Cortex of kidney (tissue), 1 donor: ENCODE data around the gene FBXO44.

Experiments used
- DNase-seq: peaks from one replicate; lab custom pipeline; 2025; lab: John Stamatoyannopoulos, UW

The FBXO44 gene

DNA sequence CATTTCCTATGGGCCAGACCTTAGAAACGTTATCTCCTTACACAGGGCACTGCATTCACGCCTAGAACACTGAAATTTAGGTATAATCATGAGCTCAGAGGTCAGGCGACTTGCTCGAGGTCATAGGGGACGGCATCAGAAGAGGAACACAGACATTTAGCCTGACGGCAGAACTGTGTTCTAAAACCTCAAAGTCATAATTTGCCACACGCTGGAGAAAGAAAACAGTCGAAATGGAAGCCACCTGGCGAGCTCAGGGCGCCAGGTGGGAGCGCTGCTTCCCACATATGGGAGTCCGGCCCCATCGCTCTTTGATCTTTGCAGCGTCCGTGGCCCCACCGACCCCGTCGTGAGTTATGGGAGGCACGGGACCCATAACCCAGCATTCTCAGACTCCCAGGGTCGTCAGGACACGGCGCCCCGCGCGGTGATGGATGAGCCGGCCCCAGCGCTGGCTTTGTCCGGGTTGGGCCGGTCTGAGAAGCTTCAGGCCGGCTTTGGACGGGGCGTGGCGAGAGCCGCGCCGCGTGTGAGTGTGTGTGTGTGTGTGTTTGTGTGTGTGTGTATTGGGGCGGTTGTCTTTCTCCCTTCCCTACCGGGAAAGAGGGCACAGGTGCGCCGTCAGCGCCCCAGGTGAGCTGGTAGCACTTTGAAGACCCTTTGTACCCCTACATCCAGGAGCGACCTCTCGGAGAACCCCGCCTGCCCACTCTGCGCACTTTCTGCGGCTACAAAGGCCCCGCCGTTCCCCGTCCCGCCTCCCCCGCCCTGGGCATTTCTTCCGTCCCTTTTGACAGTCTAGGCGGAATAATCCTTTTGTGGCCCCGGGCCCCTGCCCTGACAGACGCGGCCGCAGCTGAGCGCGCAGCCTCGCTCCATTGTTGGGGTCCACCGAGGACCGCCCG is 36.0 kb downstream of the FBXO44 start:
- no peak for DNase-seq

DNA sequence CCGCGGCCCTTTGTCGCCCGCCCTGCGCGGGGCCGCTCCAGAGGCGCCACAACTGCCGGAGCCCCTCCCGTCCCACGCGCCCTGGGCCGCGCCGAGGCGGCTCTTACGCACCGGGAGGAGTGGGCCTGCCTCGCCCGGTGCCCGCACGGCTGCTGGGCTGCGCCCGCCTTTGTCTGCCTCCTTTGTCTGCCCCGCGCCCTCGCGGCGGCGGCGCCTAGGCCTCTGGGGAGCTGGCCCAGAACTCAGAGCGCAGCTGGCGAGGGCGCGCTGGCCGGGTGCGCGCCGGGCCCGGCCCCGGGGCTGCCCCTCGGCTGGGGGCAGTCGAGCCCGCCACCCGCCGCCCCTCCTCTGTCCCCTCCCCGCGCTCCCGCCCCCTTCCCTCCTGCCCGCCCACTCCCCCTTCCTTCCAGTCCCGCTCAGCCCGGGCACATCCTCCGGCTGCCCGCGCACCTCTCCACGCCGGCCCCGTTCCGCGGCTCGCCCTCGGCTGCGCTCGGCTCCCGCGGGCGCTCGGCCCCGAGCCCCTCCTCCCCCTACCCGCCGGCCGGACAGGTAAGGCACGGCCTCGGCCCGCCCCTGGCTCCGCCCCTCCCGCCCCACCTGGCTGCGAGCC is 36.7 kb downstream of the FBXO44 start, which contains the start of gene DRAXIN:
Gene DRAXIN, plus strand, starts transcription at position 409 of the 613 bp plus-strand sequence. CDS start 14,549 bp downstream, outside the sequence.
- no peak for DNase-seq

DNA sequence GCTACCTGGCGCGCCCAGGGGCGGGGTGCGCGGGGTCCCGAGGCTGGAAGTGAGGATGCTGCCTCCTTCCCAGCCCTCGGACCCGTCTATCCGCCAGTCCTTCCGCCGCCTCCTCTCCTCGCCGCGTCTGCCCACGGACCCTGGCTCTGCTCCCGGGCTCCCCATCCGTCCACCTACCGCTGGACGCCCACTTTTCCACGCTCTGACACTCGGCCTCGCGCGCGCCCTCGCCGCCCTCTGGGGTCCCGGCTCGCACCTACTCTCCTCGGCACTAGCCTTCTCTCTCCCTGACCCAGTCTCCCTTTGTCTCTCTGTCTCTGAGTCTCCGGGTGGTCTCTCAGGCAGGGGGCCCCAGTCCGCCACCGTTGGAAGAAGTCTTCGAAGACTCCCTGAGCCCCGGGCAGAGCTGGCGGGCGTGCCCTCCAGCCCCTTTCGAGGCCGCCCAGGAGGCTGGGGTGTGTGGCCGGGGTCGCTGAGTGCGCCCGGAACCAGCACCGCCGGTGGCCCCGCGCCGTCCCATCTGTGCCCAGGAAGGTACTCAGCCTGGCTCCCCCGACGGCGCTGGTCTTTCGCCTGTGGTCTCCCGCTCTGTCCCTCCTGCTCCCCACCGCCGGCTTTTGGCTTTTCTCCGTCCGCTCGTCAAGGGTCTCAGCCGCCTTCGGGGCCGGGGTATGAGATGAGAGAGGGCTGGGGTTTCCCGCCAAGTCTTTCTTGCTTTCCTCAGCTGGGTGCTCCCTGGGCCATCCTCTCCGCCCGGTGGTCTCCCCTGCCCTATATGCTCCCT is 37.4 kb downstream of the FBXO44 start:
- no peak for DNase-seq

DNA sequence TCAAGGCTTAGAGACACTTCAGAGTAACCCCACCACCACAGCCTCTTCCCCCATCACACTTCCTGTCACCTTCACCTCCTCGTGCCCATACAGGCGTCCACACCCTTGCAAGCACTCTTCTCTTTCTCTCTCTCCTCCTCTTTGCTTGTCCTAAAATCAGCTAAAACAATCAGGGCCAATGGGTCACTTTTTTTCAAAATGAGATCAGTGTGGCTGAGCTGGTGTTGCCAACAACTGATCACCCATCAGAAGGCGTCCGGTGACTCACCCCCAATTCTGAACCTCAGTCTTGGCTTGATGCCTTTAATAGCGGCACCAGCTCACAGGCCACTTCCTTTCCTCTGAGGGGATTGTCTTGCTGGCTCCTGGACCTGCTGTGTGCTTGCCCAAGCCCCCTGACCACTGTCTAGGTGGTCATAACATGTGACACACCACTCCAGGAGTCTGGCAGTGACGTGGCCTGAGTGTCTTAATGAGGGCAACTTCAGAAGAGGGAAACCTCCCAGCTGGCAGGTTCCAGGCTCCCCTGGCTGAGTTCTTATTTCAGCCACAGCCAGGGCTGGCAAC is 38.4 kb downstream of the FBXO44 start:
- DNase-seq, result no peak

DNA sequence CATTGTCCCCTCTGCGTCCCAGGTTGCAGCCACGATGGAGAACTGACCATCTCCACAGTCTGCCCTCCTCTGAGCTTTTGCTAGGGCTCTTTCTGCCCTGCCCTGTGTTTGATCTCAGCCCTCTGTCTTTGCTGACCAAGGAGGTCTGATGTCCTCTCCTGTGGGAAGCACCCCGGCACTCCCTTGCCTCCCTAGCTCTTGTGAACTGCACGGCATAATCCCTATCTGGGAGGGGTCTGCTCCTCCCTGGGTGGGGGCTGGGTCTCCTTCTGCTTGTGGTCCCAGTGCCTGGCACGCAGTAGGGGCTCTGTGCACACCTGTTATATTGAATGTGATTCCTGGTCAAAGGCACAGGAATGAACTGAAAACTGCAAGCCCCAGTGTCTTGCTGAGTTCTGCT is 39.2 kb downstream of the FBXO44 start:
- no peak for DNase-seq

DNA sequence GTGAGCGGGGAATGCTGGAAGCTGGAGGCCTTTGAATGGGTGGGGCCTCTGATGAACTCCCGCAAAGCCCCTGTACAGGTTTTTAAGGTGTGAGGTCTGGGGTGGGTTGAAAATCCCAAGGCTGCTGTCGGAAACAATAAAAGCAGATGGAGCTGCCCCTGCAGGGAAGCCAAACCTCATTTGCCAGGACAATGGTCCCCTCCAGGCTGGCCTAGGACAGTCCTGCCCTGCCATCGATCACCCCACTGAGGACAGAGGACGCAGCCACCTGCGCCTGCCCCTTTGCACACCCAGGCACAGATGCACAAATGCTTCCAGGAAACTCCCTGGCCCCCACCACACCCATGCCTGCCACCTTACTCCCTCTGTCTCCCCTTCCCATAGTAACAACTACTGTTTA is 41.2 kb downstream of the FBXO44 start:
- no peak for DNase-seq

DNA sequence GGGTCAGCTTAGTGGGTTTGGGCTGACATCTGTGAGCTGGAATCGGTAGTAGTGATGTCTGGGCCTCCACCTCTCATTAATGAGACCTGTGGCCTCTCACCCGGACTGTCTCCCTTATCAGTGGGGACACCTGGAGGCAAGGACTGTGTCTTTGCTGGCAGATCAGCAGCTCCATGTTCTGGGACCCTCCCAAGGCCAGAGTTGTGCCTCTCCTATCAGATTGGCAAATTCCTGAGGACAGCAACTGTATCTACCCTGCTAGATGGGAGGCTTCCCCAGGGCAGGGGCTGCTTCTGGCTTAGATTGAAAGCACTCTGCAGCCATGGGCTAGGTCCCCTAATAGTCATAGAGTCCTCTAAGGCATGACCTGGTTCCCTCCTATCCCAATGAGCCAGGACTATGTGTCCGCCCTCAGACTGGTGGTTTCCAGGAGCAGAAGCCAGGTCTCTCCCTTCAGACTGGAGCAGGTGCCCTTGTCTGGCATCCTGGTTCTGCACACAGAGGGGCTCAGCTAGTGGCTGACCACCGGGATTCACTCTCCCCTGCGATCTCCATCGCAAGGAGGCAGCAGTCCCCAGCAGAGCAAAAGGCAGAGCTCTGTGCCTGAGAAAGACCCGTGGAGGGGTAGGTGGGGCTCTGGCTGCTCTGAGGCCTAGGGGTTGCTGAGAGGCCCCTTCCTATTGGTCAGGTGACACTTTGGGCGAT is 42.7 kb downstream of the FBXO44 start:
- no peak for DNase-seq

DNA sequence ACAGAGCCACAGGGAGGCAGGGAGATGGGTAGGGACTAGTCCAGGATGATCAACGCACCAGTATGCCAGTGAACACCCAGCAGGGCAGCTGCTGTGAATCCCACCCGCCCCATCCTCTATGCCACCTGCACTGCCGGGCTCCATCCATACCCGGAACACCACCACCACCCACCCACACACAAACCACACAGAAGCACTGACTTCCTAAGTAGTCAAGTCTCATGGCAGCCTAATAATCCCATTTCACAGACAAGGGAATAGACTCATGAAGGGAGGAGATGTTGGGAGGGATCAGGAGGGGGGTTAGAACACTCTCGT is 43.2 kb downstream of the FBXO44 start:
- DNase-seq, result no peak

DNA sequence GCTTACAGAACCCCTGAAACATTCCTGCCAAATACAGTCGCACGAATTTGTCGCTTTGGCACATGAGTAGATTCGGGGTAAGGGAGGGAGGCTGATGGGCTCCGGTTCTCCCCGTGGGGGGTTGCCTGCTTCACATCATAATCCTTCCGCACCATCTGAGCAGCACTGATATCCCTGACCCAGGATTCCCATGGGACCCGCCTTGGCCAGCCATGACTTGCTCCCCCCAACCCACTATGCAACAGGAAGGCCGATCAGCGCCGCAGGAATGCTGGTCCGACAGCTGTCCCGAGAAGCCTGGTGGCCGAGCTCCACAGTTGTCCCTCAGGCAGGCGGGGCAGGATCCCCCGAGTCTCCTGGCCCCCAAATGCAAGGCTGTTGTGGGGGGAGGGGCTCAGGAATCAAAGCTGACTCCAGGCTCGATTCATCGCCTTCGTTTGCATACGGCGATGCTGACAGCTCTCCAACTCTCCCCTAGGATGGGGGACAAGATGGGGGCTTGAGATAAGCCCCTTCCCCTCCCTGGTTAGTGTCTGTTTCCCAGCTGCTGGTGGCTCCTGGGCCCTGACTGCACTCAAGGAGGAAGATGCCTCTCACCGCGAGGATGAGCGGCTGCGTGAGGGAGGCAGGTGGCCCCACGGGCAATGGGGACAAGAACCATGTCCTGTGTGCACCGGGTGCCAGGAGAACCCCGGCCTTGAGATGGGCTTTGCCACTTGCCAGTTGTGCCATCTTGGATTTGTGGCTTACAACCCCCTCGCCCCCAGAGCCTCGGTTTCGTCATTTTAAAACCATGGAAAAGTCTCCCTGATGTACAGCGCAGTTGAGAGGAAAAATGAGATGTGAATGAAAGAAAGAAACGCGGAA is 46.2 kb downstream of the FBXO44 start:
- DNase-seq, result no peak

DNA sequence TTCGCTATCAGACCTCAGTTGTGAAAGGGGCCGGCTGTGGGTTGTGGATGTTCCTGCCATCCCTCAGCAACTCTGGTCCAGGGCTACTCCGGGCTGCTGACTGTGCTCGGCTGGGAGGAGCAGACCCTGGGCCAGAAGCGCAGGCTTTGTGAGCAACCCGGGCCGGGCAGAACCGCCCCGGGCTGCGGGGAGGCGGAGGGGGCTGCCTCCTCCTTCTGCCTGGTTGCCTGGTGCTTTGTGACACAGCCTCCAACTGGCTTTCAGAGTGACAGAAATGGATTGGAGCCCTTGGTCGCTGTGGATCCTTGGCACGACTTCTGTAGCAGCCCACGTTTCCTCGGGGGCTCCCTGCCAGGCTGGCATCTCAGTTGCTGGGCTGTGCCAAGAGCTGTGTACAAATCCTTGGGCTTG is 46.9 kb downstream of the FBXO44 start:
- no peak for DNase-seq

DNA sequence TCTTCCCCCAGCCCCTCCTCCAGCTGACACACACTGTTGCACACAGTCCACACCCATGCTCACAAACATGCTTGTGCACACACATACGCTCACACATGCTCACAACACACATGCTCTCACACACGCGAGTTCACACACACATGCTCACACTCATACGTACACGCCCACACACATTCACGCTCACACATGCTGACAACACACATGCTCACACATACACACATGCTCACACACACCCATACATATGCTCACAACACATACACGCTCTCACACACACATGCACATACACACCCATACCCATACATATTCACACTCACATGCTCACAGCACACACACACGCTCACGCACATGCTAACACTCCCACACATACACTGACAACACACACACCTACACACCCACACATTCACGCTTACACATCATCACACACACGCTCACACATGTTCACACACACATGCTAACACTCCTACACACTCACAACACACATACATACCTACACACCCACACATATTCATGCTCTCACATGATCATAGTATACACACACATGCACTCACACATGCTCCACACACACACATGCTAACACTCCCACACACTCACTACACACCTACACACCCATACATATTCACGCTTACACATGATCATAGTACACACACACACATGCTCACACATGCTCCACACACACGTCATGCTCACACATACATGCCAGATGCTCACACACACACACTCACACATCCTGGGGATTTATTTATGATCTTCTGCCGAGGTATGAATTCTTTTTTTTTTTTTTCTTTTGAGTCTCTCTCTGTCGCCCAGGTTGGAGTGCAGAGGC is 47.5 kb downstream of the FBXO44 start:
- no peak for DNase-seq

DNA sequence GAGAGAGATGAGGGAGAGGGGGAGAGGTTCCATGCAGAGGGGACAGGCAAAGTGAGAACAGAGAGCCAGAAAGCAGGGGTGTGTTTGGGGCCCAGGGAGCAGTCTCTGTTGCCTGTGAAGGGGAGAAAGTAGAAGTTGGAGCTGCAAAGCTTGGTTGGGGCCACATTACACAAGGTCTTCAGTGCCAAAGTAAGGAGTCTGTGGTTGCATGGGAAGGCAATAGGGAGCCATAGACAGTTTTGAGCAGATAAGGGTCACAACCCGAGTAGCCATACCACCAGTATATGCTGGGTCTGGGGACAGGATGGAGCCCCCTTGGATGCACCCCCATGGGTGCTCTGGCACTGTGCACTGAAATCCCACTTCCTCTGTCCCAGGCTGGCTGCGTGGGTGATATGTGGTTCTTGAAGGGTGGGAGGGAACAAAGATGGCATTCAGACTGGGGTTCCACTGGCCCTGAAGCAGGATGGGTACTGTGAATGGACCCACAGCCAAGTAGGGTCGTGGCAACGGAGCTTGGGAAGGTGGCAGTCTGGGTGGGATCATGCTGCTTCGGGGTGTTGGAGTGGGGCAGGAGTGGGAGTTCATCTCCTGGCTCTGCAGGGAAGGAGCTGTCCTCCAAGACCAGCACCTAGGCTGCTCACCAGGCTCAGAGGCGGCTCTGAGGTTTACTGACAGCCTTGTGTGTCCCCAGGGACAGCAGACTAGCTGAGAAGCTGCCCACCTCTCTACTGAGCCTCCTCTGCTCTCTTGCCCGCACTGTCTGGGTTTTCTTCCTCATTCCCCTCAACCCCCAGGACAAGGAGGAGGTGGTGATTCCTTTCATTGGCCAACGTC is 48.9 kb downstream of the FBXO44 start:
- DNase-seq, result no peak

DNA sequence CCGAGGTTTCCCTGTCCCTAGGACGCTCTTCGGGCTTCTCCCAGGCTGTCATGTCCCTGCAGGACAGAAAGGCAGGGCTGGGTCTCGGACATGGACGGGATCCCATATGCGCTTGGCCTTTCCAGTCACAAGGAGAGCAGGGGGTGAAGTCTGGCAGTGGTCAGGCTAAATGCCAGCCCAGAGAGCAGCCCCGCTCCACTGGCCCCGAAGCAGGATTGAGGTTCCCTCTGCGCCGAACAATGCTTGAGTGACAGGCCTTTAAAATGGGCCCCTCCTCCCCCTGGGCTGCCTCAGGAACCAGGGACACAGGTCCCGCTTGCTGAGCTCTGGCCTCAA is 49.5 kb downstream of the FBXO44 start:
- no peak for DNase-seq

DNA sequence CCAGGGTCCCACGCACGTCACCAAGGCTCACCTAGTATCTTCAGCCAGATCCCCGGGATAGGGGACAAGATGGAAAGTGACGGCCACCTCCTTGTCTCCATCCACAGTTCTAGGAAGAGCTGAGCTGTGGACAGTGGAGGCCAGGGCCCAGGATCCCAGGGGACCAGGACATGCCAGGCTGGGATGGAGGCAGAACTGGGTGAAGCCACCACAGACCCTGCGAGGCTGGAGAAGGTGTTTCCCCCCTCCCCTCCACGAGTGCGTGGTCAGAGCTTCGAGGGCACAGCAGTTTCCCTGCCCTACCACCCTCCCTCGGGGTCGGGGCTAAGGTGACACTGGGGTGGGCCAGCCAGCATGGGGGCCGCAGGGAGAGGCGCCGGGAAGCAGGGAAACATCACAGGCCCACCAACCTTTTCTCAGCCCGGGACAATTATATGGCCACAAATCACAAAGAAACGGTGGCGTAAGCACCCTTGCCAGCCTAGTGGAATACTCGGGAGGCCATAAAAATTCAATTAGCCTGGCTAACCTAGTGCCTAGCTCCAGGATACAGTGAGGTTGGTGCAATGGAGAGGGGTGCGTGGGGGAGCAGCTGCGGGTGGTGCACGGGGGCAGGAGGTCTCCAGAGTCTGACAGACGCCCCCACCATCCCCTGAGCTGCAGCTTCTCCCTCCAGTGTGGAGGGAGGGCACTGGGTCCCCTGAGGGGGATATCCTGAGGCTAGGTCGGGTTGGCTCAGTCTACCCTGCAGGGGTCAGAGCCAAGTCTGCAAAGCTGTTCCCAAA is 50.2 kb downstream of the FBXO44 start:
- DNase-seq, result no peak

DNA sequence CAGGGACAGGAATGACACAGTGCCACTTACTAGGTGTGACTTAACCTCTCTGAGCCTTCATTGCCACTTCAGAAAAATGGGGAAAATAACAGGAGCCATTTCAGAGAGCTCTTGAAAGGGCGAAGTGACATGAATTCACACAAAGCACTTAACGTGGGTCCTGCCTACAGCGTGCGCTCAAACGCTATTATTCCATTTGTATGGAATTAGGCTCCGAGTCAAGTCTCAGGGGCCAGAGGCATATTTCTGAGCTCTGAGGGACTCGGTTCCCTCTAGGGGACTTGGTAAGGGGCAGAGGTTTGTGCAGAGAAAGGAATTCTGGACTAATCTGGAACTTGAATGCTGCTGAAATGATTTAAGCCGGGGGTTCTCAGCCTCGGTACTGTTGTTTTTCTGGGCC is 50.9 kb downstream of the FBXO44 start:
- no peak for DNase-seq

DNA sequence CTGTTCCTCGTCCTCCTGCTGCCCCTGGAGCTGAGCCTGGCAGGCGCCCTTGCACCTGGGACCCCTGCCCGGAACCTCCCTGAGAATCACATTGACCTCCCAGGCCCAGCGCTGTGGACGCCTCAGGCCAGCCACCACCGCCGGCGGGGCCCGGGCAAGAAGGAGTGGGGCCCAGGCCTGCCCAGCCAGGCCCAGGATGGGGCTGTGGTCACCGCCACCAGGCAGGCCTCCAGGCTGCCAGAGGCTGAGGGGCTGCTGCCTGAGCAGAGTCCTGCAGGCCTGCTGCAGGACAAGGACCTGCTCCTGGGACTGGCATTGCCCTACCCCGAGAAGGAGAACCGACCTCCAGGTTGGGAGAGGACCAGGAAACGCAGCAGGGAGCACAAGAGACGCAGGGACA is 51.6 kb downstream of the FBXO44 start:
- DNase-seq, result no peak

DNA sequence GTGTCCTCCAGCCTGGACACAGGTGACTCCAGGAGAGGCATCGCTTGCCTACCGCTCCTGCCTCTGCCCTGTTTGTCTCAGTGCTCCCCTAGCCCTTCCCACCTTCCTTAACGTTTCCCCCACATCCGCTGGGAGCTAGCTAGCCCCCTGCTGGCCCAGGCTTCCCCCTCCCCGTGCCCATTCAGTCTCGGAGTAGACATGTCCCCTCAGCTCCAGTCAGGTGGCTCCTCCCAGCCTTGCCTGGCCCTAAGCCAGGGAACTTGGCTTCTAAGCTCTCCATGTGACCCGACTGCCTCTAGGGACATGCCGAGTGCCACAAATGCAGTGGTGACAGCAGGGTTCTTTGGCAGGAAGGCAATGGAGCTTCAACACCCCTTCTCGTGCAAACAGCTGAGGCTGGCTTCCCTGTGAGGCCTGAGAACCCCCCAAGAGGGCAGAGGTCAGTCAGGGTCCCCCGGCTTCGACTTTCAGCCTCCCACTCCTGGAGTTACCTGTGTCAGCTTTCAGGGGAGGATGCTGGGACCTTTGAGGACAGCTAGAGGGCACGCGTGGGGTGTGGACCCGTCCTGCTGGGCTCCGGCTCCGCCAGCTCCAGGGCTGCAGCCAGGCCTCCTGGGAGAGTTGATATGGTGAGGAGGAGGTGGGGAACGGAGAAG is 53.1 kb downstream of the FBXO44 start:
- DNase-seq, result no peak
